ENCODE results near the gene AMN.

Gene AMN

GRCh38 chr14:102917056-102917385 is 5.4 kb upstream of the AMN start:
- no peak for DNase-seq (ENCODE audit: extremely low read depth, low read depth)
- TF ChIP-seq CTCF (IDR thresholded peaks at IDR 0.05; ENCODE audit: low read depth, low read length, missing control alignments) = no peak
- H3K4me3 ChIP-seq (replicated peaks; ENCODE audit: low read depth, low read length) = no peak overlapping the region

- TF ChIP-seq CTCF (IDR thresholded peaks at IDR 0.05; ENCODE audit: low read depth, low read length, missing control alignments) = peak; percentile 70
- no peak for DNase-seq (ENCODE audit: extremely low read depth, low read depth)
Measured at GRCh38 chr14:102917469-102918211, 4.8 kb upstream of the AMN start.

GRCh38 chr14:102918438-102918837 is 4.0 kb upstream of the AMN start:
- DNase-seq (ENCODE audit: extremely low read depth, low read depth) = no peak
- H3K4me3 ChIP-seq (replicated peaks; ENCODE audit: low read depth, low read length) = no peak overlapping the region
- TF ChIP-seq CTCF (IDR thresholded peaks at IDR 0.05; ENCODE audit: low read depth, low read length, missing control alignments) = no peak

More at GRCh38 chr14:102917469-102918211, 4.8 kb upstream of the AMN start:
- no peak overlapping the region for H3K4me3 ChIP-seq (replicated peaks; ENCODE audit: low read depth, low read length)

- no peak overlapping the region for H3K4me3 ChIP-seq (replicated peaks; ENCODE audit: low read depth, low read length)
- TF ChIP-seq CTCF (IDR thresholded peaks at IDR 0.05; ENCODE audit: low read depth, low read length, missing control alignments) = no peak
- no peak for DNase-seq (ENCODE audit: extremely low read depth, low read depth)
Measured at GRCh38 chr14:102920273-102920997, 2.0 kb upstream of the AMN start.

- DNase-seq (ENCODE audit: extremely low read depth, low read depth) = no peak
- no peak for TF ChIP-seq CTCF (IDR thresholded peaks at IDR 0.05; ENCODE audit: low read depth, low read length, missing control alignments)
- no peak overlapping the region for H3K4me3 ChIP-seq (replicated peaks; ENCODE audit: low read depth, low read length)
Measured at GRCh38 chr14:102920998-102921304, 1.5 kb upstream of the AMN start.

- no peak for DNase-seq (ENCODE audit: extremely low read depth, low read depth)
- TF ChIP-seq CTCF (IDR thresholded peaks at IDR 0.05; ENCODE audit: low read depth, low read length, missing control alignments) = no peak
Measured at GRCh38 chr14:102923201-102923924, 900 bp downstream of the AMN start.

More at GRCh38 chr14:102923201-102923924, 900 bp downstream of the AMN start:
- no peak overlapping the region for H3K4me3 ChIP-seq (replicated peaks; ENCODE audit: low read depth, low read length)

All from HFF-Myc (cell line).